GDM1 (cell line): Measurements from ENCODE around the gene NUP107.
"Not testable (repeated sequence)": the region's sequence is repeated elsewhere in the genome, so short reads cannot be mapped to it uniquely, and the experiment has no call there.

Source experiments
- DNase-seq: peaks from one replicate; lab custom pipeline; 2025; lab: John Stamatoyannopoulos, UW

Gene NUP107

DNA sequence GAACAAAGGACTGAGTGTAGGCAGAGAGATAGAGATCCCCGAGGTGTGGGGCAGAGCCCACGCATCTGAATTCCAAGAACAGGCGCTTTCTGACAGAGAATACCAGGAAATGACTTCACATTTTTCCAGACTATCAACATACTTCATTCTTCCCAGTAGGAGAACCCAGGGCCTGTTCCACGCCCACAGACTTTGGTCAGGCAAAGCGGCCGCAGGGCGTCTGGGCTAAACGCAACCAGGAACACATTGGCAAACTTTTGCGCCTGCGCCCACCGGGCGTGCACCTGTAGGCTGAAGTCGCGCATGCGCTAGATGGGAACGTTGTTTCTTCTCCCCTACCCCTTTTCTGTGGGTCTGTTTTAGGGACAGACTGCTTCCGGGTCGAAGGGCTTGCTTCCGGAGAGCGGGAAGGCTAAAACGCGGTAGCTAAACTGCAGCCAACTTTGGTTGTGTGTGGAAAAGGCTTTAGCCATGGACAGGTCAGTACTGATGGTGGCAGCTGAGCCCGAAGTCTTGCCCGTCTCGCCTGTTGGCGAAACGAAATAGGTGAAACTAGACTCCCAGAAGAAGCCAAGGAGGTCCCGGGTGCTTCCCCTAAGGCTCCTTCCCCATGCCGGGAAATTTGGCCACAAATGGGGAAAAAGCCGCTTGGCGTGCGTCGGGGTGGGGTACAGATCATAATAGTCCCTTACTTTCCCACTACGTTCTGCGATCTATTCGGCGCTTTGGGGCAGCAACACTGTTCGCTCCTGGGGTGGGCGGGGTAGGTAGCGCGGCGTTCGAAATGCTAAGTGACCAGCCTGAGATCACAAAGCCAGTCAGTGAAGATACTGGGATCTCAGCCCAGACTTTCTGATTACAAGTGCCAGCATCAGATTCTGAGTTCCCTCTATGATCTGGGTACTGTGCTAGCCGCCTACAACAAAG lies at the start of gene NUP107:
TSS of gene NUP107 (plus strand) at position 384 of the 927 bp plus-strand sequence. CDS start at position 472, 88 bp downstream.
- DNase-seq = peak; percentile 95

DNA sequence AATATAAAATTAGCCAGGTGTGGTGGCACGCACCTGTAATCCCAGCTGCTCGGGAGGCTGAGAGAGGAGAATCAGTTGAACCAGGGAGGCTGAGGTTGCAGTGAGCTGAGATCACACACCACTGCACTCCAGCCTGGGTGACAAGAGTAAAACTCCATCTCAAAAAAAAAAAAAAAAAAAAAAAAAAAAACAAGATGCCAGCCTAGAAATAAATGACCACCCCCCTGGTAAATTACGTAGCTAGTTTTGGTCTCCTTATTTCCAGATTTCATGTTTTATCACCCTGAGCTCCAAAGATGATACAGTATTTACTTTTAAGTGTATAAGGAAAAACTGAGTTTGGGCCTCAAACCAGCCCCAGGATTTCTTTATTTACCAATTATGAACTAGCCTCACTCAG lies 49.3 kb upstream of the NUP107 start:
- not testable (repeated sequence) for DNase-seq

DNA sequence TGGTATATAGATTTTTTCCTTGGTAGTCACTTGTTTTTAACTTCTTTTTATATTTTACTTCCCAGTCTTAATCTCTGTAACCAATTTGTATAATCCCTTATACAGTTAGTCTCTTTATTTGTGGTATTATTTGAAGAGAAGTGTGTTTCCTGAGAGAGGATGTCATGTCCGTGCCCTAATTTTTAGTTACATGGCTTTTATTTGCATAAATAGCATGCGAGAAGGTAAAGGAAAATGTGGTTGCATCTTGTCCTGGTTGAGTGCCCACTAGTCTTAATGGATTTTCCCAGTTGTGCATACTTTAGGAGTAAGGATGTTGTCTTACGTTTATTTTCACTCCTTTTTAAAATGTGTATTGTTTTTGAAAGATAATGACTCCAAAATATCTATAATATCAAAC lies 48.6 kb upstream of the NUP107 start:
- no peak for DNase-seq

DNA sequence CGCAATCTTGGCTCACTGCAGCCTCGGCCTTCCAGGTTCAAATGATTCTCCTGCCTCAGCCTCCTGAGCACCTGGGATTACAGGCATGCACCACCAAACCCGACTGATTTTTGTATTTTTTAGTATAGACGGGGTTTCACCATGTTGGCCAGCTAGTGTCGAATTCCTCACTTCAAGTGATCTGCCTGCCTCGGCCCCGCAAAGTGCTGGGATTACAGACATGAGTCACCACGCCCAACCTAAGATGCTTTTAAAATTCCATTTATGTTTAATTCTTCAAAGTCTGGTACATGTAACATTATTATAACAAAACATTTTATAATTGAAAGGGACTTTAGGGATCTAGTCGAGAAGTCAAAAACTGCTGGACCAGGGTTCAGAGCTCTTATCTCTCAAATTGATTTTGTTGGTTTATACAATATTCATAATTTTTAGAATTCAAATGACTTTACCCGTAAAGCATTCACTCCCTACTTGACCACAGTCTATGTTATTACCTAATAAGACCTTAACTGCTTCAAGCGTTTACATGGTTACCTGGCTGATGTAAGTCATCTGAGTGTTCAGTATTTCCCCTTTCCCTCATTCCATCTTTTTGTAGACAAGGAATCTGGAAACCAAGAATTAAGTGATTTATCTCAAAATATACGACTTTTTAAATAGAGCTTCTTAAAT lies 47.9 kb upstream of the NUP107 start:
- no peak for DNase-seq

DNA sequence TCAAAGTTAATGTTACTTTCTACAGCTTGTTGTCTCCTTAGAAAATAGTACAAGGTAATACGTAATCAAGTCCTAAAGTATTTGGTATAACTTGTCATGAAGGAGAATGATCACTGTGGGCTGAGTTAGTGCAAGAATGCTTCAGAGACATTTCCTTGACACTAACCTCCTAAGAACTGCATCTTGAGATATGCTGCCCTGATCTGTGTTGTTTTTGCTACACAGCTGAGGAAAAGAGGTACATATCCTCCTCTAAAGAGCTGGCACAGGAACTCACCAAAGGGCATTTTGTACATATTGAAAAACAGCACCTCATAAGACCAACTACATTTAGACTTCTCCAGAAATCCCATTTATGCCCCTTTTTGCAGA lies 47.4 kb upstream of the NUP107 start:
- DNase-seq = no peak

DNA sequence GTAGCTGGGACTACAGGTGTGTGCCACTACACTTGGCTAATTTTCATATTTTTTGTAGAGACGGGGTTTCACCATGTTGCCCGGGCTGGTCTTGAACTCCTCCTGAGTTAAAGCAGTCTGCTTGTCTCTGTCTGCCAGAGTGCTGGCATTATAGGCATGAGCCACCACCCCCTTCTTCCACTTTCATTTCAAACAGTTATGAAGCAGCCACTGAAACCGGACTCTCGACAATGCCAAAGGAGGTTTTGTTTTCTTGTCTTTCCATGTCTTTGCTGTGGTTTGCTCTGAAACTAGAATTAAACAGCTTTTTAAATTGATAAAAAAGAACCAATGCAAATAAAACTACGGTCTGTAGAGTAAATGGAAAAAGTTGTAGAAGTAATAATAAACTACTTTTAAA lies 45.6 kb upstream of the NUP107 start:
- DNase-seq = no peak

DNA sequence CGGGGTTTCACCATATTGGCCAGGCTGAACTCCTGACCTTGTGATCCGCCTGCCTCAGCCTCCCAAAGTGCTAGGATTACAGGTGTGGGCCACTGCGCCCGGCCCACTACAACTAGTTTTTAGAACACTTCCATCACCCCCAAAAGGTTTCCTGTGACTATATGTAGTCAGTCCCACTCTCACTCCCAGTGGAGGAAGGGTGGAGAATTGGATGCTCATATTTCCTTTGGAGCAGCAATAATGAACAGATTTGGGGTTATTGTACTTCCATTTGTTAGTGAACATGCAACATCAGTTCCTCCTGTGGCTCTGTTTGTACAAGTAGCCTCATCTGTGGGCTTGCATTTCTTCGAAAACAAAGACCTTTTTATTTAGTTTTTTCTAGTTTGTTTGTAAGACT lies 40.3 kb upstream of the NUP107 start:
- no peak for DNase-seq

DNA sequence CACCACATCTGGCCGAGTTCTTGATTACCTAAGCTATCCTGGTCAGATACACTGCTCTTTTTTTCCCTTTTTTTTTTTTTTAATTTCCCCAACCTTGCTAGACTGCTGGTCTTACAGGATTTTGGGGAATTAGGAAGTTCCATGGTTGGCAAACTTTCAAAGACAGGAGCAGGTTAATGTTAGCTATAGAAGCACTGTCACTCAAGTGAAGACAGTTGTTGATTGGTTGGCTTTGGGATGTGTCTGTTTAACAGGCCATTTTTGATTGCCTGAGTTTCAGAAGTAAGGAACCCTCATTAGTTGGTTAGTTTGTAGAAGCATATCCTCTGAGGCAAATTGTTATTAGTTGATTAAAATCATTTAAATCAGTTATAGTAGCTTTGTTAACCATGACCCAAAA lies 39.3 kb upstream of the NUP107 start:
- no peak for DNase-seq

DNA sequence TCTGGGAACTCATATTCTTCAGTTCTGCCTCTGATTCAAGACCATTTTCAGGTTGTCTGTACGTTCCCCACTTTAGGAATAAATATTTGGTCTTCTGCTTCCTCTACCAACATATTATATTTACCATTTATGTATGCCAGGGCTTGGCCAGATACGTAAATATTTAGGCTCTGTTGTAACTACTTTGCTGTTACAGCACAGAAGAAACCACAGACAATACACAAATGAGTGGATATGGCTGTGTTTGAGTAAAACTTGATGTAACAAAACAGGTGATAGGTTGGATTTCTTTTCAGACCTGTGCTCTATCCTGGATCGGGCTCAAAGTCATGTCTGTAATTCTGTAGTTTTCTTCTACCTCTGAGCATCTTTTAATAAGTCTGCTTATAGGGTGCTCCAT lies 38.6 kb upstream of the NUP107 start:
- no peak for DNase-seq

DNA sequence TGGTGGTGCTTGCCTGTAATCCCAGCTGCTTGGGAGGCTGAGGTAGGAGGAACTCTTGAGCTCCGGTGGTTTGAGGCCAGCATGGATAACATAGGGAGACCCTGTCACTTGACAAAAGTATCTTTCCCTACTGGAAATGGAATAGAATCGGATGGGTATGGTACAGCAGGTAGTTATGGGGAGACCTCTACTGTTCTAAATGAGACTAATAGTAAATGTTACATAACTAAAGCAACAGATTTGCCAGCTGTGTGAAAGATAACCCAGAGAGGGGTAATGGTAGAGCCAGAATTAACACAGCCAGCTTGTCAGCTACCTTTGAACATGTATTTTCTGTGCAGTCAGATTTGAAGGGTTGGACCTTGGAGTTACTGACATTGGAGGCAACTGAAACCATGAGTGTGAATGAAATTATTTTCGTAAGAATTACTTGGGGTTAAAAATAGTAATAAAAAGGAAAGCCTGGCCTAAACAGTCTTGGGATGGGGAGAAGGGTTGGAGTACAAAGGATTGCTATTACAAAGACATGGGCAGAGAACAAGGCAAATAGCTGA lies 21.7 kb upstream of the NUP107 start:
- no peak for DNase-seq

DNA sequence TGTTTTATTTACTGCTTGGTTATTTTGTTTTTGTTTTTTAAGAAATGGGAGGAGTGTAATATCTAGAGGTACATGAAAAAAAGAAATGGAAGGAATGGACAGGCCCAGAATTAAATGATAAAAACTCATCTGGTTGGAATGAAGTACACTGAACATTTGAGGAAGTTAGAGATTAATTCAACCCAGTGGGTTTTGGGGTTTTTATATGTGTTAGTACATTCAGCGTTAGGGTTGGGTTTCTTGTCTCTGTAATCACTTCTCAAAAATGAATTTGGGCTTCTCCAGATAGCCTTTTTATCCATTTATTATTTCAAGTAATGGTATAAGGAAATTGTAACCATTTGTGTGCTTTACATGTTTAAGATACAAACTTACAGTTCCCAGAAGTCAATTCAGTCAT lies 19.5 kb upstream of the NUP107 start:
- no peak for DNase-seq

DNA sequence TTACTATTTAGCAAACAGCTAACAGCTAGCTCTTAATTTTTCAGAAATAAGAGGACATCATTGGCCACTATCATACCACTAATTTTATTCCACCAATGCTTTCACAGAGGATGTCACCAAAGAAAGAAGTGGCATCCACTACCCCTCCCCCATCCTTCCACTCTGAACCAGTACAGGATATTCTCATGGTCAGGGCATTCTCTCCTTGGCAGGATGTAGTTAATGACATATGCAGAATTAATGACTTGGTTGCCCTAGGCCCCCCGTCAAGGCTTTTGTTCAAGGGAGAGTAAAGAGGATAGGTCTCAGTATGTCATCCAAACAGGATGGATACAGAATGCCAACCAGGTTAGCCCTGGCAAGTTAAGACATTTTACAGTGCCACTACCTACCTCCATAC lies 18.9 kb upstream of the NUP107 start:
- no peak for DNase-seq

DNA sequence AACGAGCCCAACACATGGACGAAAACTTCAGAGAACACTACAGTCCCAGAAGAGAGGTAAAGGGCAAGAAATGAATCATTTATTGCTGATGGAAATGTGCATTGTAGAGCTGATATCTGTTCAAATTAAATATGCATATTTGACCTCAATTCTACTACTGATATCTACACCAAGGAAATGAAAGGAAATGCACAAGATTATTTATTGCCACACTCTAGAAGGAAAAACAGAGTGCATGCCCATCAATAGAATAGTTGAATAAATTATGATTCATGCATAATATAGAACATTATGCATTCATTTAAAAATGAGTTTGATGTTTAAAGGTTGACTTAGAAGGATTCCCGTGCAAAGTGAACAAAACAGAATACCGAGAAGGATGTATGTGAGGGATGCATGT lies 15.6 kb upstream of the NUP107 start:
- DNase-seq = no peak

DNA sequence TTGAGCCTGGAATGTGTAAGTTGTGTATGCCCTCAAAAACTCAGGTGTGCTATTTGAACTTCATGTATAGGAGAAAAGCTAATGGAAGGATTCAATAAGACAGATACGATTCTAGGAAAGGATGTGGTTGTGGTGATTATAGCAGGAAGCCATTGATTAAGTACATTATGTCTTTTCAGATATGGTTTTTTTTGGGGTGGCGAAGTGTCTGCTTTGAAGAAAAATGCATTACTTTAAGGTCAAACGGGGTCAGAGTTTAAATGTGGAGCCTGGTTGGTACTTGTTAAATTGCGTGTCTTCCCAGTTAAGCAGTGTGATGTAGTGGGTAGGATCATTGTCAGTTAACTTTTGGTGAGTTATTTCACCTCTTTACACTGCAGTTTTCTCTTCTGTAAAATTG lies 13.0 kb upstream of the NUP107 start:
- no peak for DNase-seq

DNA sequence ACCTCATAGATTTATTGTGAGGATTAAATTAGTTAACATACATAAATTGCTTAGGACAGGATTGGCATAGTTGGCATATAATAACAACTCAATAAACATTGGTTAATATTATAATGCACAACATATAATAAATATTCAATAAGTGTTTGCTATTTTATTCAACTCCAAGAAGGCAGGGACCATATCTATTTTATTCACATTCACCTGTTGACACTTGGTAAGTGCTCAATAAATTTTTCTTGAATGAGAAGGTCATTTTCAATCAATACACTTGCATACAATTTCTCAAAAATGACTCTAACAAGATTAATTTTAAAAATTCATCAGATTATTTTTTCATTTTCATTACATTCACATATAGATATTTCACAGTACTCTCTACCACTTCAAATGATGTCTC lies 12.4 kb upstream of the NUP107 start:
- no peak for DNase-seq

DNA sequence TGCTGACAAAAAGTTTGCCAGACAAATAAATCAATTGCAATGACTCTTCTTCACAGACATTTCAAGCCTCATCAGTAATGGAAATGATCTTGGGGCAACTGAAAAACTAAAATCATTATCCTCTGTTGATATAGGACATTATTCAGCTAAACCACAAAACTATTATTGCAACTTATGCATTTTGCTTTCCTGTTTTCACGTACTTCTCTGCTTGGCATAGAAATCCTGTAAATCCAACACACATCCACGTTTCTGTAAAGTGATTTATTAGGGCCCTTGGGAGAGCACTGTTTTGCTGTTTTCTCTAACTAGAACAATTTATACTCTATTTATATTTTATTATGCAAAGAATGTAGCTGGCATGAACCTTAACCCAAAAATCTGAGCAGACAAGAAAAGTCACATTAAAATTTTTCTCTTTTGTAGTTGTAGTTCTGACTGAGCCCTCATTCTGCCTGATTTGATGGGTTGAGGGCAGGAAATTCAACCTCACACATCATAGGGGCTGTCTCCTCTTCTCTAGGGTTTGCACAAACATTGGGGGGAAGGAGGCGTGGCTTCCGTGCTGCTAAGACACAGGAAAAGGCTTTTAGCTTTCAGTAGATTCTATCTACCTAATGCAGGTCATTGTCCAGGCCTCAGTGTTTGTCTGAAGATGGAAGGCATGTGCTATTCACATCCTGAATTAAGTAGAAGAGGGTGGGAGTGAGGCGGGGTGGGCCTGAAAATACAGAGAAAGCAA lies 11.5 kb upstream of the NUP107 start:
- no peak for DNase-seq

DNA sequence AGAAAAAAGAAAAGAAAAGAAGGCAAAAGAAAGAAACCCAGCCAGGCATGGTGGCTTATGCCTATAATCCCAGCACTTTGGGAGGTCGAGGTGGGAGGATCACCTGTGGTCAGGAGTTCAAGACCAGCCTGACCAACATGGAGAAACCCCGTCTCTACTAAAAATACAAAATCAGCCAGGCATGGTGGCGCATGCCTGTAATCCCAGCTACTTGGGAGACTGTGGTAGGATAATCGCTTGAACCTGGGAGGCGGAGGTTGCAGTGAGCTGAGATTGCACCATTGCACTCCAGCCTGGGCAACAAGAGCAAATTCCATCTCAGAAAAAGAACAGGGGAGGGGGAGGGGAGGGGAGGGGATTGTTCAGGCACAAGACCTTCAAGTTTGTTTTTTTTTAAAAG lies 9.9 kb upstream of the NUP107 start:
- DNase-seq = not testable (repeated sequence)

DNA sequence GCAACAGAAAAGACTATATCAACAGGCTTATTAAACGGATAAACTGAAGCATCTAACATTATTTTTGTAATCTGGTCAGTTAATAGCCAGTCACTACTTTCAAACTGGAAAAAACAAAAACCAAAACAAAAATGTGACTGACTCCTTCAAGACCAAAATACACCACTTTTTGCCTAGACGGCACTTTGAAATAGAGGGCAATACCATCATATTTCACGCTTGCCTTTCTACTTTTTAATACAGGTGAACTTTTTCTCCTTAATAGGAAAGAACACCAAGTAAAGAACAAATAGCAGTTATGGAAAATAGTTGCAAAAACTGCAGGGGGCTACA lies 550 bp upstream of the NUP107 start:
- DNase-seq = no peak

DNA sequence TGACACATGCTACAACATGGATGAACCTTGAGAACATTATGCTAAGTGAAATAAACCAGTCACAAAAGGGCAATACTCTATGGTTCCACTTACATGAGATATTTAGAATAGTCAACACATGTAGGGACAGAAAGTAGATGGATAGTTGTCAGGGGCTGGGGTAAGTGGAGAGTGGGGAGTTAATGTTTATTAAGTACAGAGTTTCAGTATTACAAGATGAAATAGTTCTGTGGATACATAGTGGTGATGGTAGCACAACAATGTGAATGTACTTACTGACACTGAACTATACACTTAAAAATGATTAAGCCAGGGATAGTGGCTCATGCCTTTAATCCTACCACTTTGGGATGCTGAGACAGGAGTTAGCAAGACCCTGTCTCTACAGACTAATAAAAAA lies 8.7 kb downstream of the NUP107 start:
- DNase-seq = no peak

DNA sequence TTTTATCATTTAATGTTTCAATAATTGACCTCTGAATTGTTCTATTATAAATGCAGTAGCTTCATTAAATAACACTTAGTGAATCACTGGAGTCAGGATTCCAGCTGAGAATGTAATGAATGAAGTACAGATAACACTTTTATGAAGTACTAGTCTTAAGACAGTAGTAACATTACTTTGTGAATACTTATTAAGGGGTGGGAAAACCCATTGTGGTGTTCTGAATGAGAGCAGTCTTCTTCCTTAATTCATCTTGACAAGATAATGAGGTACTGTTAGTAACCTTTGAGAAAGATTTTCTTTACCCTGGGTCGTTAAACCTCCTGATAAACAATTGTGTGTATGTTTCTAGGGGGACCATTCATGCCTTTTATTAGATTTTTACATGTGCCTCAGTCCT lies 12.7 kb downstream of the NUP107 start:
- DNase-seq = no peak

DNA sequence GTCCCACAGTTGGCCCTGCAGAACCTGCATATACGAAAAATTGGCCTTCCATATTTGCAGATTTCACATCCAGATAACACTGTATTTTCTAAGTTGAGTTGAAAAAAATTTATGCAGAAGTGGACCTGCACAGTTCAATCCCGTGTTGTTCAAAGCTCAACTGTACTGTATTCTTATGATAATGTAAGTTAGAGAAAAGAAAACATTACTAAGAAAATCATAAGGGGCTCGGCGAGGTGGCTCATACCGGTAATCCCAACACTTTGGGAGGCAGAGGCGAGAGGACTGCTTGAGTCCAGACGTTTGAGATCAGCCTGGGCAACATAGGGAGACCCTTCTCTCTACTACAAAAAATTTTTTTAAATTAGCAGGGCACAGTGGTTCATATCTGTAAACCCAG lies 41.0 kb downstream of the NUP107 start:
- DNase-seq = no peak

DNA sequence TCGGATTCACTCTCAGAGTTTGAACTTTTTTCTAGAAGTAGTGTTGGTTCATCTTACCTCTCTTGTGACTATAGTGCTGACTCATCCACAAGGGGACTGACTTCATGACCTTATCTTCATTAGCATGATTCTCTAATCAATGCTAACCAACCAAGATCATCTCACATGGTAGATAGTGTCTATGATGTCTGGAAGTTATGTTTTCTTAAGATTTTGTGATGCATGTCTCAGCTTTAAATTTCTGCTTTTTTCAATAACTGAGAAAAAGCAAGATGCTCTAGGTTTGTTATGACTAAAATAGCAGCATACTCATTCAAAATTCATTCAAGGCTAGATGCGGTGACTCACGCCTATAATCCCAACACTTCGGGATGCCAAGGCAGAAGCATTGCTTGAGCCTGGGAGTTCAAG lies 46.9 kb downstream of the NUP107 start:
- DNase-seq = no peak

DNA sequence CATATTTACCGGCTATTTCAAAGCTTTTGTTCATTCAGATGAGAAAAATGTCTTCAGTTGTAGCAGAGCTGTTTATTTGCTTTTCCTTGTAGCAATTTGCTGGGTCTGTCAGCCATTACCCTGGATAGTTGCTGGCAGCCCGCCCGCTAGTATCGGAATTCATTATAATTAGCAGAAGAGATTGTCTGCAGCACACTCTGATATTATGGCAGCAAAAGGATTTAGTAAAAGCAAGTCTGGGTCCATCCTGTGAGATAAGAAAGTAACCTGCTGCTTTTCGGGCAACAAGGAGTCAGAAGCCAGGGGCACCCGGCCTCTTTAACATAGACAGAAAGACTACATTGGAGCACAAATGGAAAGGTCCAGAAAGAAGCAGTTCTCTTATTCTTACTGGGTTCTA lies 53.1 kb downstream of the NUP107 start:
- no peak for DNase-seq
